ENCODE data around the gene STIMATE. TPM values are rescaled to one million over a fixed set of nuclear protein-coding genes. Genes with fewer than 3 reads are reported as not detected.
A peak's percentile ranks its signal among the peaks of the same experiment; 100 is the strongest.

The STIMATE gene
- total and polyA plus RNA-seq, 2 donors from 2014 or later = 21.4 to 23.3 TPM

DNA sequence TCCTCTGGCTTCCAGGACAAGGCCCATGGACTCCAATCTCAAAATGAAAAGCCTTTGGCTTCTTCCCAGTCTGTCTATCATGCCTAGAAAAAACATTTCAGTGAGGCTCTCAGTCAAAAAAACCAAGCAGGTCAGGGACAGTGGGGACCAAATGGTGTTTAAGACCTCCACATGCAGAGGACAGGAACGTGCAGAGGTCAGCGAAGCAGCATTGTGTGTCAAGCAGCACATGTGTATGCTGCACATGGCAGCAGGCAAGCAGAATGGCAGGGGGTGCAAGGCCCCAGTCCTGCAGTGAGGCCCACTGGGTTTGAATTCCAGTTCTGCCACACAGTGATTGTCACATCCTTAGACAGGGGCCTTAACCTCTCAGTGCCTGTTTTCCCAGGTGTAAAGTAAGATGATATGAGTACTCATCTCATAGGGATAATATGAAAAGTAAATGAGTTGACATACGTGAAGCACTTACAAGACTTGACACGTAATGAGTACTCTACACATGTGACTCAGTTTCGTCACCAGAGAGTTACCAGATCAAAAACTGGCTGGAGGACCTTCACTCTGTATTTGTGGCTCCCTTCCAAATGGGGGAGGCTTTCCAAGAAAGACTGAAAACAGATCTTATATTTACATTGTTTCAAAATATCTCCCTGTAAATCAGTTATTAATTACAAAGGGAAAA is 11.2 kb downstream of the STIMATE start:
- Histone ChIP-seq H3K27me3 (ENCODE audit: control insufficient read depth, insufficient read depth, low read length) (no peaks in the 10 kb centered on the region), H3K9ac (ENCODE audit: low read length in 3 of 3) (no peak overlapping the region), H3K4me3 (ENCODE audit: low read length in 3 of 3) (no peak overlapping the region), H3K36me3 (ENCODE audit: control insufficient read depth in 2 of 3, insufficient read depth in 3 of 3, low read length in 3 of 3) (no peaks in the 10 kb centered on the region), H3K9me3 (ENCODE audit: control insufficient read depth in 2 of 3, insufficient read depth in 1 of 3, low read length in 3 of 3) (no peaks in the 10 kb centered on the region), H3K27ac (ENCODE audit: low read depth in 2 of 2, low read length in 2 of 2) (no peak overlapping the region), H3K4me1 (ENCODE audit: control insufficient read depth in 2 of 3, insufficient read depth in 2 of 3, low read depth in 1 of 3, low read length in 3 of 3) (peaks cover 0 to 14% (median 3%) of the 10 kb centered on the region in 3 donors)
- DNase-seq (no peak), FAIRE-seq (no peak)
- TF ChIP-seq, protein P1, sequence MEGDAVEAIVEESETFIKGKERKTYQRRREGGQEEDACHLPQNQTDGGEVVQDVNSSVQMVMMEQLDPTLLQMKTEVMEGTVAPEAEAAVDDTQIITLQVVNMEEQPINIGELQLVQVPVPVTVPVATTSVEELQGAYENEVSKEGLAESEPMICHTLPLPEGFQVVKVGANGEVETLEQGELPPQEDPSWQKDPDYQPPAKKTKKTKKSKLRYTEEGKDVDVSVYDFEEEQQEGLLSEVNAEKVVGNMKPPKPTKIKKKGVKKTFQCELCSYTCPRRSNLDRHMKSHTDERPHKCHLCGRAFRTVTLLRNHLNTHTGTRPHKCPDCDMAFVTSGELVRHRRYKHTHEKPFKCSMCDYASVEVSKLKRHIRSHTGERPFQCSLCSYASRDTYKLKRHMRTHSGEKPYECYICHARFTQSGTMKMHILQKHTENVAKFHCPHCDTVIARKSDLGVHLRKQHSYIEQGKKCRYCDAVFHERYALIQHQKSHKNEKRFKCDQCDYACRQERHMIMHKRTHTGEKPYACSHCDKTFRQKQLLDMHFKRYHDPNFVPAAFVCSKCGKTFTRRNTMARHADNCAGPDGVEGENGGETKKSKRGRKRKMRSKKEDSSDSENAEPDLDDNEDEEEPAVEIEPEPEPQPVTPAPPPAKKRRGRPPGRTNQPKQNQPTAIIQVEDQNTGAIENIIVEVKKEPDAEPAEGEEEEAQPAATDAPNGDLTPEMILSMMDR (IDR thresholded peaks at IDR 0.05; ENCODE audit: borderline replicate concordance, extremely low read depth, insufficient read depth) = no peak
- intact Hi-C loops (cut with DNase I) = no loop called here

DNA sequence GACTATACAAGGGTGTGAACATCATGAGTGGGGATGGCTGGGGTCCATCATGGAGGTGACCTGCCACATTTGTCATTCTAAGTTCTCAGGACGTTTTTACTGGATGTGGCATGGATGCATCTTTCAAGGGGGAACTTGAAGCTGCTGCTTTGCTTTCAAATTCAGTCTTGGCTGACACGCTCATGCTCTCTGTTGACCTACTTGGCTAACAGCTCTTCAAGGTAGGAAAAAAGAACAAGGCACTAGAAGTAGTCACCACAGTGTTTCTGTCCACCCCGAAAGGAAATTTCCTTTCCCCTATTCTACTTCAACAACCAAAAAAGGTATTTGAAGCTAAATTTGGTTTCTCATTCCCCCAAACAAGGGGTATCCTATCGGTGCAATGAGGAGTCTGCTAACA is 15.0 kb downstream of the STIMATE start:
- intact Hi-C loops (cut with DNase I) = no loop called here
- Histone ChIP-seq H3K27ac (ENCODE audit: low read depth in 2 of 2, low read length in 2 of 2) (no peak overlapping the region), H3K9ac (ENCODE audit: low read length in 3 of 3) (no peak overlapping the region), H3K4me1 (ENCODE audit: control insufficient read depth in 2 of 3, insufficient read depth in 2 of 3, low read depth in 1 of 3, low read length in 3 of 3) (no peaks in the 10 kb centered on the region), H3K4me3 (ENCODE audit: low read length in 3 of 3) (no peak overlapping the region), H3K27me3 (ENCODE audit: control insufficient read depth, insufficient read depth, low read length) (no peaks in the 10 kb centered on the region), H3K36me3 (ENCODE audit: control insufficient read depth in 2 of 3, insufficient read depth in 3 of 3, low read length in 3 of 3) (no peaks in the 10 kb centered on the region), H3K9me3 (ENCODE audit: control insufficient read depth in 2 of 3, insufficient read depth in 1 of 3, low read length in 3 of 3) (no peaks in the 10 kb centered on the region)
- TF ChIP-seq, protein P1 (IDR thresholded peaks at IDR 0.05; ENCODE audit: borderline replicate concordance, extremely low read depth, insufficient read depth) = no peak
- DNase-seq (no peak), FAIRE-seq (no peak)

DNA sequence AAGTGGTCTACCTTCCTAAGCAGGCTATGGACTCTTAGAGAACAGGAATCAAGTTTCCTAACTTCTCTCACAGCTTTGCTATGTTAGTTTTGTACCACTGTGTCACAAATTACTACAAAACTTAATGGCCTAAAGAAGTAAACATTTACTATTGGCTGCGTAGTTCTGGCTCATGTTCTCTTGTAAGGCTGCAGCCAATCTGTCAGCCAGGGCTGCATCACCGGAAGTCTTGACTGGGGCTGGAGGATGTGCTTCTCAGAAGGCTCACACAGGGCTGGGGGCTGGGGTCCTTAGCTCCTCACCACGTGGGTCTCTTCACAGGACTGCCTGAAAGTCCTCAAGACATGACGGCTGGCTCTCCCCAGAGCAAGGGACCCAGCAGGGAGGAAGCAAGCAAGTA is 15.5 kb downstream of the STIMATE start:
- Histone ChIP-seq H3K4me3 (ENCODE audit: low read length in 3 of 3) (no peak overlapping the region), H3K9me3 (ENCODE audit: control insufficient read depth in 2 of 3, insufficient read depth in 1 of 3, low read length in 3 of 3) (no peaks in the 10 kb centered on the region), H3K27me3 (ENCODE audit: control insufficient read depth, insufficient read depth, low read length) (no peaks in the 10 kb centered on the region), H3K27ac (ENCODE audit: low read depth in 2 of 2, low read length in 2 of 2) (no peak overlapping the region), H3K9ac (ENCODE audit: low read length in 3 of 3) (no peak overlapping the region), H3K4me1 (ENCODE audit: control insufficient read depth in 2 of 3, insufficient read depth in 2 of 3, low read depth in 1 of 3, low read length in 3 of 3) (no peaks in the 10 kb centered on the region), H3K36me3 (ENCODE audit: control insufficient read depth in 2 of 3, insufficient read depth in 3 of 3, low read length in 3 of 3) (no peaks in the 10 kb centered on the region)
- intact Hi-C loops (cut with DNase I) = no loop called here
- DNase-seq (peak in 2 of 5 donors; percentile 28 to 39), FAIRE-seq (no peak)
- TF ChIP-seq, protein P1 (IDR thresholded peaks at IDR 0.05; ENCODE audit: borderline replicate concordance, extremely low read depth, insufficient read depth) = no peak

DNA sequence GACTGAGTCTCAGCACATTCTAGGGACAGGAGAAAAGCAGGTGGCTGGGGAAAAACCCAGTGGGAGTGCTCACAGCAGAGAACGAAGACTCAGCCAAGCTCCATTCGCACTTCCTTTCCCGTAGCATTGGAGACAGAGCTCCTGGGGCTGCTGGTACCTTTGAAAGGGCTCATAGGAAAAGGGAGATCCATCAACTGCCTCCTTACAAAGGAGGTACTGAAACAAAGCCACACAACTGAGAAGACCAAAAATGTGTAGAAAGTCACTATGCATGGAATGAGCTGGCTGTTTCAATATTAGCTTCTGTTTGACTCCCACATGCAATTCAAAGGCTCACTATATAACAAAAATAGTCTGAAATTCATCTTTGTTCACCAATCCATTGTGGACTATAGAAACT is 16.9 kb downstream of the STIMATE start:
- TF ChIP-seq, protein P1 (IDR thresholded peaks at IDR 0.05; ENCODE audit: borderline replicate concordance, extremely low read depth, insufficient read depth) = no peak
- Histone ChIP-seq H3K27ac (ENCODE audit: low read depth in 2 of 2, low read length in 2 of 2) (no peak overlapping the region), H3K9ac (ENCODE audit: low read length in 3 of 3) (no peak overlapping the region), H3K4me3 (ENCODE audit: low read length in 3 of 3) (no peak overlapping the region), H3K9me3 (ENCODE audit: control insufficient read depth in 2 of 3, insufficient read depth in 1 of 3, low read length in 3 of 3) (no peaks in the 10 kb centered on the region), H3K36me3 (ENCODE audit: control insufficient read depth in 2 of 3, insufficient read depth in 3 of 3, low read length in 3 of 3) (no peaks in the 10 kb centered on the region), H3K4me1 (ENCODE audit: control insufficient read depth in 2 of 3, insufficient read depth in 2 of 3, low read depth in 1 of 3, low read length in 3 of 3) (peaks cover 0 to 4% (median 0%) of the 10 kb centered on the region in 3 donors), H3K27me3 (ENCODE audit: control insufficient read depth, insufficient read depth, low read length) (no peaks in the 10 kb centered on the region)
- FAIRE-seq = no peak
- intact Hi-C loops (cut with DNase I) = no loop called here
- DNase-seq = no peak

Measured in kidney (tissue), 14 donors.